GM12878 (cell line): ENCODE measurements around the gene ADCY10. TPM values are rescaled to one million over a fixed set of nuclear protein-coding genes. Genes with fewer than 3 reads are reported as not detected.

Experiments
- ATAC-seq: fragments of 200-7000 bp; cut with Tn5 transposase; 3 replicates; pipeline ENCODE4 v1.9.1; 2020; ENCODE audit warnings: mild to moderate bottlenecking, moderate library complexity
- BruUV-seq: library from RNA; stranded (reverse); fragments of 400-500 nt; replicated peaks from 2 replicates; lab custom pipeline; 2021; lab: Mats Ljungman, UMichigan
- CTCF ChIA-PET: fragments of 300-600 bp; sonication (Branson Sonifier 250); formaldehyde crosslinking; extraction: SDS; loops from one replicate; lab custom pipeline; 2021; ENCODE audit warnings: inconsistent platforms; lab: Yijun Ruan, JAX
- POLR2A ChIA-PET: fragments of 350-600 bp; formaldehyde crosslinking; extraction: SDS; loops from one replicate; lab custom pipeline; 2021; ENCODE audit warnings: inconsistent platforms; lab: Charles Lee
- RAD21 ChIA-PET: fragments of 300-600 bp; sonication (Branson Sonifier 250); formaldehyde crosslinking; loops from one replicate; lab custom pipeline; 2023; ENCODE audit warnings: antibody characterized with exemption; ENCODE audit not compliant: unreplicated experiment; lab: Charles Lee
- SMC1A ChIA-PET: fragments of 300-600 bp; sonication (Branson Sonifier 250); formaldehyde crosslinking; loops from one replicate; lab custom pipeline; 2023; ENCODE audit not compliant: unreplicated experiment, uncharacterized antibody; lab: Charles Lee
- DNase-seq: peaks from one replicate; pipeline ENCODE4 v3.0.0-alpha.2; 2011; ENCODE audit warnings: low read depth, low spot score
- FAIRE-seq: peaks from 3 replicates; lab custom pipeline; 2011; peaks lifted over from hg19 to GRCh38; lab: Jason Lieb, UNC
- H2AFZ ChIP-seq: 2 replicates; pipeline ENCODE4 v1.6.0; 2011; ENCODE audit warnings: low read depth, low read length, control low read depth; ENCODE audit not compliant: control insufficient read depth
- H3K27ac ChIP-seq: 2 replicates; pipeline ENCODE4 v1.5.1; 2011; ENCODE audit warnings: control low read depth; ENCODE audit not compliant: control insufficient read depth, insufficient read depth
- H3K27me3 ChIP-seq, 2 experiments: replicated peaks in 1 of 2; 2 replicates each; pipeline versions ENCODE4 v1.6.0 to v1.6.1; 2011; ENCODE audit warnings: low read length in 1 of 2; ENCODE audit not compliant: control insufficient read depth in 2 of 2, insufficient read depth in 2 of 2
- H3K36me3 ChIP-seq, 2 experiments: 2 replicates each; pipeline ENCODE4 v1.5.1; 2011; ENCODE audit warnings: low read length in 1 of 2; ENCODE audit not compliant: control insufficient read depth in 2 of 2, insufficient read depth in 2 of 2
- H3K4me1 ChIP-seq: 2 replicates; pipeline ENCODE4 v1.6.1; 2011; ENCODE audit warnings: mild to moderate bottlenecking, low read length, moderate library complexity, mixed read lengths; ENCODE audit not compliant: control insufficient read depth, insufficient read depth
- H3K4me2 ChIP-seq: 2 replicates; pipeline ENCODE4 v1.6.0; 2011; ENCODE audit warnings: control low read depth; ENCODE audit not compliant: control insufficient read depth, insufficient read depth
- H3K4me3 ChIP-seq: fragments of 200-600 bp; sonication (generic); 2 replicates; pipeline ENCODE4 v1.5.1; 2016
- H3K79me2 ChIP-seq: 2 replicates; pipeline ENCODE4 v1.6.0; 2011; ENCODE audit warnings: low read length; ENCODE audit not compliant: control insufficient read depth, insufficient read depth
- H3K9ac ChIP-seq: 2 replicates; pipeline ENCODE4 v1.8.0; 2011; ENCODE audit warnings: low read length, control low read depth, mixed read lengths; ENCODE audit not compliant: control insufficient read depth, insufficient read depth
- H3K9me3 ChIP-seq: replicated peaks from 3 replicates; pipeline ENCODE4 v1.5.1; 2011; ENCODE audit warnings: mild to moderate bottlenecking, low read length; ENCODE audit not compliant: control insufficient read depth, insufficient read depth
- H4K20me1 ChIP-seq: 2 replicates; pipeline ENCODE4 v1.6.0; 2011; ENCODE audit not compliant: control insufficient read depth, insufficient read depth
- BRCA1 ChIP-seq: IDR thresholded peaks from 2 replicates; pipeline ENCODE4 v1.6.1; 2011; ENCODE audit warnings: low read depth, low read length, improper control_type of control experiment
- CREB1 ChIP-seq: IDR thresholded peaks from 2 replicates; pipeline ENCODE4 v1.6.1; 2012; ENCODE audit warnings: low read depth, mild to moderate bottlenecking, inconsistent platforms
- EGR1 ChIP-seq, 2 experiments: IDR thresholded peaks; 1 replicate in 1 of 2; 2 replicates in 1 of 2; pipeline ENCODE4 v1.6.1; 2011 to 2012; ENCODE audit warnings: low read depth in 2 of 2, low read length in 2 of 2, borderline replicate concordance in 1 of 2, mild to moderate bottlenecking in 1 of 2, moderate library complexity in 1 of 2
- HCFC1 ChIP-seq: fragments of 150-350 bp; IDR thresholded peaks from 2 replicates; pipeline ENCODE4 v1.6.1; 2014; ENCODE audit warnings: low read length
- KLF5 ChIP-seq: fragments of 450-650 bp; IDR thresholded peaks from 2 replicates; pipeline ENCODE4 v1.6.1; 2014; ENCODE audit warnings: mild to moderate bottlenecking; ENCODE audit not compliant: partially characterized antibody
- MYB ChIP-seq: fragments of 150-350 bp; IDR thresholded peaks from 2 replicates; pipeline ENCODE4 v1.6.1; 2014; ENCODE audit warnings: mild to moderate bottlenecking, low read depth, low read length, borderline replicate concordance
- NFYA ChIP-seq: IDR thresholded peaks from 2 replicates; pipeline ENCODE4 v1.6.1; 2011; ENCODE audit warnings: low read depth, mild to moderate bottlenecking, low read length, improper control_type of control experiment, borderline replicate concordance
- NFYB ChIP-seq: IDR thresholded peaks from 2 replicates; pipeline ENCODE4 v1.6.1; 2011; ENCODE audit warnings: low read depth, mild to moderate bottlenecking, low read length, improper control_type of control experiment, moderate library complexity; ENCODE audit not compliant: insufficient read depth
- RCOR1 ChIP-seq: conservative IDR thresholded peaks from 2 replicates; pipeline ENCODE4 v1.6.1; 2012; ENCODE audit warnings: low read depth, low read length, improper control_type of control experiment
- SMAD1 ChIP-seq: fragments of 450-650 bp; IDR thresholded peaks from 2 replicates; pipeline ENCODE4 v1.6.1; 2018; ENCODE audit warnings: mild to moderate bottlenecking, low read depth; ENCODE audit not compliant: partially characterized antibody
- SMARCA5 ChIP-seq: fragments of 450-650 bp; IDR thresholded peaks from 2 replicates; pipeline ENCODE4 v1.6.1; 2017; ENCODE audit warnings: mild to moderate bottlenecking
- WGBS: methylation state at CpG from one replicate; pipeline ENCODE4 v1.1.6; 2016; ENCODE audit warnings: low lambda C conversion rate; ENCODE audit not compliant: insufficient replicate concordance, insufficient coverage; ENCODE audit errors: missing lambda C conversion rate; 5-methylcytosine and 5-hydroxymethylcytosine counted together
- in situ Hi-C: fragments of 300-500 bp; cut with MboI; formaldehyde crosslinking; loops from 9 replicates; pipeline ENCODE4 v1.14.3; 2018; ENCODE audit warnings: mixed read lengths
- intact Hi-C: fragments of 100-400 bp; cut with micrococcal nuclease; formaldehyde crosslinking; loops from one replicate; pipeline ENCODE4 v1.14.2; 2022; ENCODE audit not compliant: unreplicated experiment
- polyA plus RNA-seq, 11 experiments: library from polyadenylated mRNA; depleted of rRNA in 4 of 11; unstranded in 6 of 11; stranded (reverse) in 5 of 11; fragments of >200 nt; fragmentation: Nextera tagmentation in 4 of 11; fragmentation: Illumina TruSeq in 1 of 11; extraction: Ambion mirVana in 4 of 11; extraction: Trizol in 1 of 11; gene quantifications; 1 replicate in 1 of 11; 2 replicates in 10 of 11; pipeline versions ENCODE4 v1.2.1 to v1.2.3, GENCODE V29; 2011 to 2016; ENCODE audit warnings: inconsistent platforms in 2 of 11, missing spikeins in 2 of 11, low read depth in 1 of 11
- total RNA-seq, 4 experiments: library from RNA; depleted of rRNA in 3 of 4; stranded (reverse); fragments of >200 nt in 3 of 4; fragmentation: Illumina TruSeq in 1 of 4; extraction: Trizol in 1 of 4; gene quantifications; 2 replicates each; pipeline versions ENCODE4 v1.2.1 to v1.2.3, GENCODE V29; 2013 to 2021
- TF ChIP-seq, protein P1 (sequence below): fragments of 450-650 bp; IDR thresholded peaks from 2 replicates; pipeline ENCODE4 v1.6.1; 2018; ENCODE audit warnings: mild to moderate bottlenecking, low read depth, moderate library complexity; ENCODE audit not compliant: partially characterized antibody
- TF ChIP-seq, protein P2 (sequence below): IDR thresholded peaks from 2 replicates; pipeline ENCODE4 v1.6.1; 2011; ENCODE audit warnings: borderline replicate concordance, low read depth, mild to moderate bottlenecking, moderate library complexity, mixed read lengths, low read length; ENCODE audit not compliant: insufficient read depth; ENCODE audit errors: extremely low read length

ADCY10 gene
- total and polyA plus RNA-seq, 10 of the 15 experiments (the other 5 are each of a cell fraction or from before 2014, with no cell fraction given): 0.13 to 0.22 TPM; not detected in 8

DNA sequence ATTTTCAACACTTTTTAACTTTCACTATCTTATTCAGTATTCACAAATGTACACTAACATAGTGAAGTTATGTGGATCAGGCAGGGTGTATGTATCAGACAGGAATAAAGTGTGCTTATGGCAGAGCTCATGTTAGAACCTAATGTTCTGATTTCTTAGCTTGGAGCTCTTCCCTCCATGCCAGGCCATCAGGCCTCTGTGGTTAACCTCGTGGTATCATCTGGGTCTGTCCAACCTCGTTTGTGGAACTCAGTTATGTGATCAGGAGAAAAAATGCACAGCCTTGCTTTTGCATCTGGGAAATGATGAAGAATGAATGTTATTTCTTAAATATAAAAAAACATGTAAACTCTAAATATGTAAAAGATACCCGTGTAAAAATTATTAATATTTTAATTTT, 105.2 kb downstream of the ADCY10 start:
- H3K79me2 ChIP-seq: no peaks in the 10 kb centered on the region
- peaks cover 12% of the 10 kb centered on the region for H3K4me1 ChIP-seq
- RAD21 ChIA-PET: no interaction called here
- no peak overlapping the region for H3K4me2 ChIP-seq
- no peak overlapping the region for H3K27ac ChIP-seq
- TF ChIP-seq NFYB: no peak
- TF ChIP-seq BRCA1: no peak
- no peak for TF ChIP-seq SMAD1
- no peak for TF ChIP-seq NFYA
- no peak for TF ChIP-seq MYB
- no peak for TF ChIP-seq HCFC1
- no peak for TF ChIP-seq EGR1 (IDR thresholded peaks at IDR 0.05; ENCODE audit: borderline replicate concordance in 1 of 2, low read depth in 2 of 2, low read length in 2 of 2)
- TF ChIP-seq SMARCA5: no peak
- TF ChIP-seq, protein P1, sequence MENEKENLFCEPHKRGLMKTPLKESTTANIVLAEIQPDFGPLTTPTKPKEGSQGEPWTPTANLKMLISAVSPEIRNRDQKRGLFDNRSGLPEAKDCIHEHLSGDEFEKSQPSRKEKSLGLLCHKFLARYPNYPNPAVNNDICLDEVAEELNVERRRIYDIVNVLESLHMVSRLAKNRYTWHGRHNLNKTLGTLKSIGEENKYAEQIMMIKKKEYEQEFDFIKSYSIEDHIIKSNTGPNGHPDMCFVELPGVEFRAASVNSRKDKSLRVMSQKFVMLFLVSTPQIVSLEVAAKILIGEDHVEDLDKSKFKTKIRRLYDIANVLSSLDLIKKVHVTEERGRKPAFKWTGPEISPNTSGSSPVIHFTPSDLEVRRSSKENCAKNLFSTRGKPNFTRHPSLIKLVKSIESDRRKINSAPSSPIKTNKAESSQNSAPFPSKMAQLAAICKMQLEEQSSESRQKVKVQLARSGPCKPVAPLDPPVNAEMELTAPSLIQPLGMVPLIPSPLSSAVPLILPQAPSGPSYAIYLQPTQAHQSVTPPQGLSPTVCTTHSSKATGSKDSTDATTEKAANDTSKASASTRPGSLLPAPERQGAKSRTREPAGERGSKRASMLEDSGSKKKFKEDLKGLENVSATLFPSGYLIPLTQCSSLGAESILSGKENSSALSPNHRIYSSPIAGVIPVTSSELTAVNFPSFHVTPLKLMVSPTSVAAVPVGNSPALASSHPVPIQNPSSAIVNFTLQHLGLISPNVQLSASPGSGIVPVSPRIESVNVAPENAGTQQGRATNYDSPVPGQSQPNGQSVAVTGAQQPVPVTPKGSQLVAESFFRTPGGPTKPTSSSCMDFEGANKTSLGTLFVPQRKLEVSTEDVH: no peak
- no peak for TF ChIP-seq CREB1
- no peak for TF ChIP-seq RCOR1
- TF ChIP-seq, protein P2, sequence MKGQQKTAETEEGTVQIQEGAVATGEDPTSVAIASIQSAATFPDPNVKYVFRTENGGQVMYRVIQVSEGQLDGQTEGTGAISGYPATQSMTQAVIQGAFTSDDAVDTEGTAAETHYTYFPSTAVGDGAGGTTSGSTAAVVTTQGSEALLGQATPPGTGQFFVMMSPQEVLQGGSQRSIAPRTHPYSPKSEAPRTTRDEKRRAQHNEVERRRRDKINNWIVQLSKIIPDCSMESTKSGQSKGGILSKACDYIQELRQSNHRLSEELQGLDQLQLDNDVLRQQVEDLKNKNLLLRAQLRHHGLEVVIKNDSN: no peak
- TF ChIP-seq KLF5: no peak
- TF ChIP-seq, all 136 proteins: peak for 0
- intact Hi-C loops (no loop called here), in situ Hi-C loops (no loop called here)
- Histone ChIP-seq H4K20me1 (no peaks in the 10 kb centered on the region), H3K4me3 (no peak overlapping the region), H3K27me3 (no peaks in the 10 kb centered on the region), H2AFZ (no peak overlapping the region), H3K9me3 (no peaks in the 10 kb centered on the region; the same call in 2 of the 3 replicates), H3K9ac (no peak overlapping the region), H3K36me3 (no peaks in the 10 kb centered on the region)
- 23% methylated on average over 3 of the region's 3 CpGs for WGBS
- BruUV-seq: no TSS peak
- ATAC-seq (no peak), DNase-seq (no peak), FAIRE-seq (no peak)
- ChIA-PET SMC1A (interaction anchor here (1.4 to 1.7 kb wide), 2 partner anchors 20 to 274 kb away, joined by 3 to 4 read pairs; no protein-coding TSS in a partner anchor), POLR2A (no interaction called here), CTCF (interaction anchor here (1.9 kb wide), 1 partner anchor 273 kb away, joined by 12 read pairs; no protein-coding TSS in a partner anchor)
